ENCODE data around the gene SIRPB2. TPM values are rescaled to one million over a fixed set of nuclear protein-coding genes. Genes with fewer than 3 reads are reported as not detected.
A peak's percentile ranks its signal among the peaks of the same experiment; 100 is the strongest.

Gene SIRPB2
- total and polyA plus RNA-seq, 4 donors, result 0.99 to 4.4 (median 2.2) TPM

DNA sequence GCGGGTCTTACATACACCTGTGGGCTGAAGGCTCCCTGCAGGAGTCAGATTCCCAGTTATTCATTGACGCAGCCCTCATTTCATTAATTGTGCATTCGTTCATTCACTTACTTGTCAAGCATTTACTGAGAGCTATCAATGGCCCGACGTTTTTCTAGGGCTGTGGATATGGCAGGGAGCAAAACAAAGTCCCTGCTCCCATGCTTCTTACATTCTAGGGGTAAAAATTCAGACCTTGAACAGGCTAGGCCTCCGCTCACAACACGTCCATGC, 24.2 kb downstream of the SIRPB2 start (continued):
- TF ChIP-seq, protein P1, sequence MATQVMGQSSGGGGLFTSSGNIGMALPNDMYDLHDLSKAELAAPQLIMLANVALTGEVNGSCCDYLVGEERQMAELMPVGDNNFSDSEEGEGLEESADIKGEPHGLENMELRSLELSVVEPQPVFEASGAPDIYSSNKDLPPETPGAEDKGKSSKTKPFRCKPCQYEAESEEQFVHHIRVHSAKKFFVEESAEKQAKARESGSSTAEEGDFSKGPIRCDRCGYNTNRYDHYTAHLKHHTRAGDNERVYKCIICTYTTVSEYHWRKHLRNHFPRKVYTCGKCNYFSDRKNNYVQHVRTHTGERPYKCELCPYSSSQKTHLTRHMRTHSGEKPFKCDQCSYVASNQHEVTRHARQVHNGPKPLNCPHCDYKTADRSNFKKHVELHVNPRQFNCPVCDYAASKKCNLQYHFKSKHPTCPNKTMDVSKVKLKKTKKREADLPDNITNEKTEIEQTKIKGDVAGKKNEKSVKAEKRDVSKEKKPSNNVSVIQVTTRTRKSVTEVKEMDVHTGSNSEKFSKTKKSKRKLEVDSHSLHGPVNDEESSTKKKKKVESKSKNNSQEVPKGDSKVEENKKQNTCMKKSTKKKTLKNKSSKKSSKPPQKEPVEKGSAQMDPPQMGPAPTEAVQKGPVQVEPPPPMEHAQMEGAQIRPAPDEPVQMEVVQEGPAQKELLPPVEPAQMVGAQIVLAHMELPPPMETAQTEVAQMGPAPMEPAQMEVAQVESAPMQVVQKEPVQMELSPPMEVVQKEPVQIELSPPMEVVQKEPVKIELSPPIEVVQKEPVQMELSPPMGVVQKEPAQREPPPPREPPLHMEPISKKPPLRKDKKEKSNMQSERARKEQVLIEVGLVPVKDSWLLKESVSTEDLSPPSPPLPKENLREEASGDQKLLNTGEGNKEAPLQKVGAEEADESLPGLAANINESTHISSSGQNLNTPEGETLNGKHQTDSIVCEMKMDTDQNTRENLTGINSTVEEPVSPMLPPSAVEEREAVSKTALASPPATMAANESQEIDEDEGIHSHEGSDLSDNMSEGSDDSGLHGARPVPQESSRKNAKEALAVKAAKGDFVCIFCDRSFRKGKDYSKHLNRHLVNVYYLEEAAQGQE (IDR thresholded peaks at IDR 0.05), result no peak
- no peak for TF ChIP-seq RXRA (IDR thresholded peaks at IDR 0.05)

DNA sequence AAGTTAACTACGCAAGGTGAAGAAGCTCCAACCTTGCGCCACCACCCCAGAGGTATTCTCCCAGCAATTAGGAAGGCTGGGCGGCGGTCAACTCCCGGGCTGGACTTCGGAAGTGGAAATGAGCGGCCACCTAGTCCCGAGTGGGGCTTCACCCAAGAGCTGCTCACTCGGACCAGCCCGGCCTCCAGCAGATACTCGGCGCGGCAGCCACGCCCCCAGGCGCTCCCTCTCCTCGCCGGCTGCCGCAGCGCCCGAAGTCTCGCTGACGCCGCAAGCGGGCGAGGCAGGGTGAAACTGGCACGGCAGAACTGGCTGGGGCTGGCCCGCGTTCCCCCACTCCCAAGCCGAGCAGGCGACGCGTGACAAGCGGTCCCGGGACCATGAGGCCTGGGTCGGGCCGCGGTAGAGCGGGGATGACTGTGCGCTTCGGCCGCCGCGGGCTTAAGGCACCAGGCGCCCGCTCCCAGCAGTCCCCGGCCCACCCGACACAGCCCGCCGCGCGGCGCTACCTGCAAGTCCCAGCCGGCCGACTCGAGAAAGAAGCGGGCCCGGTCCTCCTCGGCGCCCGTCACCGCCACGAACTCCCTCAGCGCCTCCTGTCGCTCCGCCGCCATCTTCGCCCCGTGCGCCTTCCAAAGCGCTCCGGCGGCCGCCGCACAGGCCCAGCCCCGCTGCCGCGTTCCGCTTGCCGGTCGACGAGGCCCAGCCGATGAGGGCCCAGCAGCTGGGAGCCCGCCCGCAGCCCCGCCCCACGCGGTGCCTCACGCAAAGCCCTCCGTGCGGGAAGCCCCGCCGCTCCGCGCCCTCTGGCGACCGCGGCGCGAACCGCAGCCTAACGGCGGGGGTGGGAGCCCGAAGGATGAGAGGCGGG, 24.8 kb downstream of the SIRPB2 start, which contains the start of gene NSFL1C:
Gene NSFL1C, minus strand, starts transcription at position 639 of the 871 bp plus-strand sequence. Its CDS starts 25 bp downstream, at position 614.
- Histone ChIP-seq H3K27ac (ENCODE audit: low read depth in 1 of 2, low read length in 2 of 2) (peak within 1 kb of the TSS; percentile 79 to 81), H3K27me3 (ENCODE audit: control insufficient read depth in 4 of 4, insufficient read depth in 4 of 4, low read length in 3 of 4) (no peaks in the 10 kb centered on the region), H3K4me3 (ENCODE audit: low read depth in 1 of 3, low read length in 3 of 3) (peak within 1 kb of the TSS; percentile 74 to 94 (median 93)), H3K4me1 (ENCODE audit: control insufficient read depth in 4 of 4, insufficient read depth in 4 of 4, low read length in 3 of 4) (peaks cover 8 to 38% (median 30%) of the 10 kb centered on the region in 4 donors), H3K9me3 (ENCODE audit: control insufficient read depth in 4 of 4, low read length in 3 of 4) (no peaks in the 10 kb centered on the region), H3K9ac (ENCODE audit: low read depth in 1 of 2, low read length in 2 of 2) (peak within 1 kb of the TSS; percentile 16 to 64), H3K36me3 (ENCODE audit: control insufficient read depth in 4 of 4, insufficient read depth in 3 of 4, low read depth in 1 of 4, low read length in 3 of 4) (peaks cover 3 to 6% (median 4%) of the 10 kb centered on the region in 4 donors)
- WGBS, result under 1% methylated on average over 104 of the region's 104 CpGs
- no peak for TF ChIP-seq JUND (IDR thresholded peaks at IDR 0.05)
- peak; percentile 47 to 72 for TF ChIP-seq RAD21 (IDR thresholded peaks at IDR 0.05)
- TF ChIP-seq, protein P2, sequence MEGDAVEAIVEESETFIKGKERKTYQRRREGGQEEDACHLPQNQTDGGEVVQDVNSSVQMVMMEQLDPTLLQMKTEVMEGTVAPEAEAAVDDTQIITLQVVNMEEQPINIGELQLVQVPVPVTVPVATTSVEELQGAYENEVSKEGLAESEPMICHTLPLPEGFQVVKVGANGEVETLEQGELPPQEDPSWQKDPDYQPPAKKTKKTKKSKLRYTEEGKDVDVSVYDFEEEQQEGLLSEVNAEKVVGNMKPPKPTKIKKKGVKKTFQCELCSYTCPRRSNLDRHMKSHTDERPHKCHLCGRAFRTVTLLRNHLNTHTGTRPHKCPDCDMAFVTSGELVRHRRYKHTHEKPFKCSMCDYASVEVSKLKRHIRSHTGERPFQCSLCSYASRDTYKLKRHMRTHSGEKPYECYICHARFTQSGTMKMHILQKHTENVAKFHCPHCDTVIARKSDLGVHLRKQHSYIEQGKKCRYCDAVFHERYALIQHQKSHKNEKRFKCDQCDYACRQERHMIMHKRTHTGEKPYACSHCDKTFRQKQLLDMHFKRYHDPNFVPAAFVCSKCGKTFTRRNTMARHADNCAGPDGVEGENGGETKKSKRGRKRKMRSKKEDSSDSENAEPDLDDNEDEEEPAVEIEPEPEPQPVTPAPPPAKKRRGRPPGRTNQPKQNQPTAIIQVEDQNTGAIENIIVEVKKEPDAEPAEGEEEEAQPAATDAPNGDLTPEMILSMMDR (IDR thresholded peaks at IDR 0.05; ENCODE audit: low read depth, low read length, missing input control), result peak; percentile 91
- TF ChIP-seq, protein P1 (IDR thresholded peaks at IDR 0.05), result no peak
- peak in 1 of 2 donors; percentile 78 for TF ChIP-seq GABPA (IDR thresholded peaks at IDR 0.05 in 1 of 2, conservative IDR thresholded peaks at IDR 0.05 in 1 of 2)
- TF ChIP-seq NR2F2 (IDR thresholded peaks at IDR 0.05), result no peak
- TF ChIP-seq, protein P3, sequence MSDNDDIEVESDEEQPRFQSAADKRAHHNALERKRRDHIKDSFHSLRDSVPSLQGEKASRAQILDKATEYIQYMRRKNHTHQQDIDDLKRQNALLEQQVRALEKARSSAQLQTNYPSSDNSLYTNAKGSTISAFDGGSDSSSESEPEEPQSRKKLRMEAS (IDR thresholded peaks at IDR 0.05), result no peak
- TF ChIP-seq, protein P4, sequence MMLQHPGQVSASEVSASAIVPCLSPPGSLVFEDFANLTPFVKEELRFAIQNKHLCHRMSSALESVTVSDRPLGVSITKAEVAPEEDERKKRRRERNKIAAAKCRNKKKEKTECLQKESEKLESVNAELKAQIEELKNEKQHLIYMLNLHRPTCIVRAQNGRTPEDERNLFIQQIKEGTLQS (IDR thresholded peaks at IDR 0.05), result no peak
- peak; percentile 92 for TF ChIP-seq YY1 (IDR thresholded peaks at IDR 0.05)
- no peak for TF ChIP-seq HNF4G (IDR thresholded peaks at IDR 0.05)
- peak in 1 of 2 donors; percentile 12 for TF ChIP-seq EGR1 (IDR thresholded peaks at IDR 0.05; ENCODE audit: low read depth in 2 of 2)
- peak; percentile 98 for DNase-seq (ENCODE audit: low spot score)
